Measurements from ENCODE around the gene HYOU1. TPM values are rescaled to one million over a fixed set of nuclear protein-coding genes. Genes with fewer than 3 reads are reported as not detected.

Gene HYOU1
- total RNA-seq, 1 experiment from 2014 or later, result 398 TPM

- no peaks in the 10 kb centered on the region for H3K27me3 Mint-ChIP-seq (ENCODE audit: insufficient read depth, unreplicated experiment)
- no peak overlapping the region for H3K27ac Mint-ChIP-seq (ENCODE audit: low read depth, unreplicated experiment)
- H3K4me3 Mint-ChIP-seq (ENCODE audit: unreplicated experiment), result no peak overlapping the region
- no peak for TF ChIP-seq CTCF (IDR thresholded peaks at IDR 0.05; ENCODE audit: unreplicated experiment)
- intact Hi-C loops (cut with micrococcal nuclease), result no loop called here
- no peaks in the 10 kb centered on the region for H3K9me3 Mint-ChIP-seq (ENCODE audit: unreplicated experiment)
- no peak for DNase-seq (ENCODE audit: unreplicated experiment)
- peaks cover 16% of the 10 kb centered on the region for H3K4me1 Mint-ChIP-seq (ENCODE audit: insufficient read depth, unreplicated experiment)
- no TSS peak for BruUV-seq (replicated peaks)
- POLR2A ChIA-PET, result interaction anchor here (0.7 to 15.1 kb wide), 3 partner anchors 12 to 90 kb away, joined by 3 to 286 read pairs (median 3); partner anchors contain the start of genes CENATAC and SLC37A4
- peaks cover 84% of the 10 kb centered on the region for H3K36me3 Mint-ChIP-seq (ENCODE audit: insufficient read depth, unreplicated experiment)
- CTCF ChIA-PET, result interaction anchor here (0.6 to 1.7 kb wide), 3 partner anchors 9 to 354 kb away, joined by 3 to 6 read pairs (median 4); no protein-coding TSS in a partner anchor
Measured at GRCh38 chr11:119012629-119013170, 44.3 kb downstream of the HYOU1 start.

- H3K36me3 Mint-ChIP-seq (ENCODE audit: insufficient read depth, unreplicated experiment), result peaks cover 84% of the 10 kb centered on the region
Measured at GRCh38 chr11:119011476-119012053, 45.4 kb downstream of the HYOU1 start.

GRCh38 chr11:119006656-119007055 lies 50.3 kb downstream of the HYOU1 start:
- H3K36me3 Mint-ChIP-seq (ENCODE audit: insufficient read depth, unreplicated experiment), result peaks cover 84% of the 10 kb centered on the region
- intact Hi-C loops (cut with micrococcal nuclease), result no loop called here
- no peak overlapping the region for H3K27ac Mint-ChIP-seq (ENCODE audit: low read depth, unreplicated experiment)
- TF ChIP-seq CTCF (IDR thresholded peaks at IDR 0.05; ENCODE audit: unreplicated experiment), result no peak
- POLR2A ChIA-PET, result interaction anchor here (14.9 to 15.1 kb wide), 2 partner anchors 6 to 7 kb away, joined by 286 read pairs; partner anchors contain the start of genes CENATAC, RPS25 and TRAPPC4
- H3K4me3 Mint-ChIP-seq (ENCODE audit: unreplicated experiment), result no peak overlapping the region
- H3K9me3 Mint-ChIP-seq (ENCODE audit: unreplicated experiment), result no peaks in the 10 kb centered on the region
- H3K27me3 Mint-ChIP-seq (ENCODE audit: insufficient read depth, unreplicated experiment), result no peaks in the 10 kb centered on the region
- H3K4me1 Mint-ChIP-seq (ENCODE audit: insufficient read depth, unreplicated experiment), result no peaks in the 10 kb centered on the region
- no TSS peak for BruUV-seq (replicated peaks)
- no peak for DNase-seq (ENCODE audit: unreplicated experiment)
- CTCF ChIA-PET, result no interaction called here

More at GRCh38 chr11:119011476-119012053, 45.4 kb downstream of the HYOU1 start:
- H3K4me1 Mint-ChIP-seq (ENCODE audit: insufficient read depth, unreplicated experiment), result peaks cover 14% of the 10 kb centered on the region
- H3K27me3 Mint-ChIP-seq (ENCODE audit: insufficient read depth, unreplicated experiment), result no peaks in the 10 kb centered on the region
- DNase-seq (ENCODE audit: unreplicated experiment), result no peak
- CTCF ChIA-PET, result interaction anchor here (0.6 to 1.7 kb wide), 3 partner anchors 10 to 873 kb away, joined by 3 to 6 read pairs (median 3); no protein-coding TSS in a partner anchor
- no TSS peak for BruUV-seq (replicated peaks)
- POLR2A ChIA-PET, result interaction anchor here (0.7 to 15.1 kb wide), 3 partner anchors 8 to 19 kb away, joined by 3 to 286 read pairs (median 3); partner anchors contain the start of genes CENATAC and SLC37A4
- intact Hi-C loops (cut with micrococcal nuclease), result no loop called here
- H3K27ac Mint-ChIP-seq (ENCODE audit: low read depth, unreplicated experiment), result no peak overlapping the region
- TF ChIP-seq CTCF (IDR thresholded peaks at IDR 0.05; ENCODE audit: unreplicated experiment), result no peak
- H3K4me3 Mint-ChIP-seq (ENCODE audit: unreplicated experiment), result no peak overlapping the region
- H3K9me3 Mint-ChIP-seq (ENCODE audit: unreplicated experiment), result no peaks in the 10 kb centered on the region

GRCh38 chr11:119000906-119001305 lies 56.1 kb downstream of the HYOU1 start:
- no peak for DNase-seq (ENCODE audit: unreplicated experiment)
- Mint-ChIP-seq H3K4me1 (ENCODE audit: insufficient read depth, unreplicated experiment) (peaks cover 5% of the 10 kb centered on the region), H3K9me3 (ENCODE audit: unreplicated experiment) (no peaks in the 10 kb centered on the region), H3K27me3 (ENCODE audit: insufficient read depth, unreplicated experiment) (no peaks in the 10 kb centered on the region), H3K27ac (ENCODE audit: low read depth, unreplicated experiment) (no peak overlapping the region), H3K36me3 (ENCODE audit: insufficient read depth, unreplicated experiment) (peaks cover 70% of the 10 kb centered on the region), H3K4me3 (ENCODE audit: unreplicated experiment) (no peak overlapping the region)
- intact Hi-C loops (cut with micrococcal nuclease), result no loop called here
- TF ChIP-seq CTCF (IDR thresholded peaks at IDR 0.05; ENCODE audit: unreplicated experiment), result no peak
- ChIA-PET CTCF (interaction anchor here (1.0 to 2.4 kb wide), 3 partner anchors 12 to 24 kb away, joined by 3 to 10 read pairs (median 3); no protein-coding TSS in a partner anchor), POLR2A (interaction anchor here (0.7 to 14.9 kb wide), 3 partner anchors 13 to 94 kb away, joined by 4 to 286 read pairs (median 4); partner anchors contain the start of genes RPS25 and TRAPPC4)
- no TSS peak for BruUV-seq (replicated peaks)
